DOHH2 (cell line): Measurements from ENCODE around the gene SEC23B.

Source experiments
- H3F3A ChIP-seq: fragments of 200-600 bp; sonication (generic), shearing (Covaris generic); 2 replicates; pipeline ENCODE4 v1.6.0; 2016; ENCODE audit warnings: antibody characterized with exemption, mild to moderate bottlenecking; ENCODE audit not compliant: control insufficient read depth, insufficient read depth
- H3K27ac ChIP-seq: fragments of 200-600 bp; sonication (generic); 2 replicates; pipeline ENCODE4 v1.5.1; 2014; ENCODE audit warnings: low read depth, mild to moderate bottlenecking, low read length, moderate library complexity
- H3K27me3 ChIP-seq: fragments of 200-600 bp; sonication (generic); 2 replicates; pipeline ENCODE4 v1.6.1; 2014; ENCODE audit warnings: mild to moderate bottlenecking, low read length, mixed read lengths; ENCODE audit not compliant: control insufficient read depth
- H3K36me3 ChIP-seq: fragments of 200-600 bp; sonication (generic); 2 replicates; pipeline ENCODE4 v1.6.1; 2014; ENCODE audit warnings: mild to moderate bottlenecking, low read length, moderate library complexity, mixed read lengths; ENCODE audit not compliant: control insufficient read depth
- H3K4me1 ChIP-seq: fragments of 200-600 bp; sonication (generic); 2 replicates; pipeline ENCODE4 v1.6.1; 2014; ENCODE audit warnings: mild to moderate bottlenecking, low read length, mixed read lengths; ENCODE audit not compliant: control insufficient read depth
- H3K4me2 ChIP-seq: fragments of 200-600 bp; sonication (generic); 2 replicates; pipeline ENCODE4 v1.6.0; 2014; ENCODE audit warnings: mild to moderate bottlenecking, low read length, moderate library complexity
- H3K4me3 ChIP-seq: fragments of 200-600 bp; sonication (generic); 2 replicates; pipeline ENCODE4 v1.5.1; 2014; ENCODE audit warnings: mild to moderate bottlenecking, low read length, mixed read lengths
- H3K79me2 ChIP-seq: fragments of 200-600 bp; sonication (generic); 2 replicates; pipeline ENCODE4 v1.6.1; 2014; ENCODE audit warnings: mild to moderate bottlenecking, low read length, mixed read lengths; ENCODE audit not compliant: control insufficient read depth
- H3K9me2 ChIP-seq: fragments of 200-600 bp; sonication (generic); replicated peaks from 2 replicates; pipeline ENCODE4 v1.6.1; 2014; ENCODE audit warnings: mild to moderate bottlenecking, low read length, mixed read lengths; ENCODE audit not compliant: control insufficient read depth
- H3K9me3 ChIP-seq: fragments of 200-600 bp; sonication (generic); 2 replicates; pipeline ENCODE4 v1.6.1; 2014; ENCODE audit warnings: antibody characterized with exemption, low read length, mixed read lengths; ENCODE audit not compliant: control insufficient read depth, insufficient read depth
- H4K20me1 ChIP-seq: fragments of 200-600 bp; sonication (generic); 2 replicates; pipeline ENCODE4 v1.6.0; 2014; ENCODE audit warnings: low read depth, mild to moderate bottlenecking, antibody characterized with exemption, low read length, moderate library complexity; ENCODE audit not compliant: control insufficient read depth, insufficient read depth
- EZH2phosphoT487 ChIP-seq: fragments of 200-600 bp; sonication (generic); IDR thresholded peaks from 2 replicates; pipeline ENCODE4 v1.6.1; 2017; ENCODE audit warnings: borderline replicate concordance, mild to moderate bottlenecking, antibody characterized with exemption, low read length, moderate library complexity, mixed read lengths
- TF ChIP-seq, protein P1 (sequence below): fragments of 200-600 bp; sonication (generic); IDR thresholded peaks from one replicate; pipeline ENCODE4 v1.5.1; 2014; ENCODE audit warnings: antibody characterized with exemption, mild to moderate bottlenecking, low read depth, low read length; ENCODE audit not compliant: poor library complexity, severe bottlenecking

Gene SEC23B

DNA sequence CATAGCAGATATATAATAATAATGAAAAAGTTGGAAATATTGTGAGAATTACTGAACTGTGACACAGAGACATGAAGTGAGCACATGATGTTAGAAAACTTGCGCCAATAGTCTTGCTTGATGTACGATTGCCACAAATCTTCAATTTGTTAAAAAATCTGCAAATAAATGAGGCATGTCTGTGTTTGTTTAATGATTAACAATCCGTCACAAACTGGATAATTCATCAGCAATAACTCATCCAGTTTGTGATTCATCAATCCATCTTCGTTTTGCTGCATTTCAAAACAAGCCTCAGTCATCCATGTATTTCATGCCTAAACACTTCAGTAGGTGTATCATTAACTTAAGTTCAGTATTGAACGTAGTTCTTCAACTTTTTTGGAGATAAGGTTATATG, 34.0 kb downstream of the SEC23B start:
- peaks cover 2% of the 10 kb centered on the region; the same call in 1 of the 2 replicates for H3F3A ChIP-seq
- no peaks in the 10 kb centered on the region for H4K20me1 ChIP-seq
- H3K36me3 ChIP-seq, result peaks cover 51% of the 10 kb centered on the region

GRCh38 chr20:18543216-18543615, 35.5 kb downstream of the SEC23B start:
- H4K20me1 ChIP-seq, result no peaks in the 10 kb centered on the region
- no peak for TF ChIP-seq EZH2phosphoT487
- TF ChIP-seq, protein P1, sequence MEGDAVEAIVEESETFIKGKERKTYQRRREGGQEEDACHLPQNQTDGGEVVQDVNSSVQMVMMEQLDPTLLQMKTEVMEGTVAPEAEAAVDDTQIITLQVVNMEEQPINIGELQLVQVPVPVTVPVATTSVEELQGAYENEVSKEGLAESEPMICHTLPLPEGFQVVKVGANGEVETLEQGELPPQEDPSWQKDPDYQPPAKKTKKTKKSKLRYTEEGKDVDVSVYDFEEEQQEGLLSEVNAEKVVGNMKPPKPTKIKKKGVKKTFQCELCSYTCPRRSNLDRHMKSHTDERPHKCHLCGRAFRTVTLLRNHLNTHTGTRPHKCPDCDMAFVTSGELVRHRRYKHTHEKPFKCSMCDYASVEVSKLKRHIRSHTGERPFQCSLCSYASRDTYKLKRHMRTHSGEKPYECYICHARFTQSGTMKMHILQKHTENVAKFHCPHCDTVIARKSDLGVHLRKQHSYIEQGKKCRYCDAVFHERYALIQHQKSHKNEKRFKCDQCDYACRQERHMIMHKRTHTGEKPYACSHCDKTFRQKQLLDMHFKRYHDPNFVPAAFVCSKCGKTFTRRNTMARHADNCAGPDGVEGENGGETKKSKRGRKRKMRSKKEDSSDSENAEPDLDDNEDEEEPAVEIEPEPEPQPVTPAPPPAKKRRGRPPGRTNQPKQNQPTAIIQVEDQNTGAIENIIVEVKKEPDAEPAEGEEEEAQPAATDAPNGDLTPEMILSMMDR, result no peak
- H3K79me2 ChIP-seq, result no peaks in the 10 kb centered on the region
- no peak overlapping the region for H3K4me2 ChIP-seq
- H3K9me2 ChIP-seq, result no peaks in the 10 kb centered on the region
- H3K9me3 ChIP-seq, result no peaks in the 10 kb centered on the region
- H3K4me3 ChIP-seq, result no peak overlapping the region
- H3K4me1 ChIP-seq, result no peaks in the 10 kb centered on the region
- H3F3A ChIP-seq, result peaks cover 2% of the 10 kb centered on the region; the same call in 1 of the 2 replicates
- H3K27me3 ChIP-seq, result no peaks in the 10 kb centered on the region
- H3K27ac ChIP-seq, result no peak overlapping the region
- H3K36me3 ChIP-seq, result peaks cover 54% of the 10 kb centered on the region

More for the DNA sequence above, 34.0 kb downstream of the SEC23B start:
- no peak overlapping the region for H3K27ac ChIP-seq
- H3K9me2 ChIP-seq, result no peaks in the 10 kb centered on the region
- no peaks in the 10 kb centered on the region for H3K4me1 ChIP-seq
- no peaks in the 10 kb centered on the region for H3K9me3 ChIP-seq
- H3K27me3 ChIP-seq, result no peaks in the 10 kb centered on the region
- no peak overlapping the region for H3K4me3 ChIP-seq
- no peak overlapping the region for H3K4me2 ChIP-seq
- no peaks in the 10 kb centered on the region for H3K79me2 ChIP-seq
- TF ChIP-seq, protein P1, result no peak
- no peak for TF ChIP-seq EZH2phosphoT487

- TF ChIP-seq EZH2phosphoT487, result no peak
- TF ChIP-seq, protein P1, result no peak
- no peaks in the 10 kb centered on the region for H3K27me3 ChIP-seq
- H3F3A ChIP-seq, result peaks cover 2% of the 10 kb centered on the region; the same call in 1 of the 2 replicates
- peaks cover 55% of the 10 kb centered on the region for H3K36me3 ChIP-seq
- no peaks in the 10 kb centered on the region for H3K79me2 ChIP-seq
- no peak overlapping the region for H3K4me2 ChIP-seq
- no peak overlapping the region for H3K4me3 ChIP-seq
- no peaks in the 10 kb centered on the region for H3K9me3 ChIP-seq
- H3K9me2 ChIP-seq, result no peaks in the 10 kb centered on the region
- no peaks in the 10 kb centered on the region for H3K4me1 ChIP-seq
- no peaks in the 10 kb centered on the region for H4K20me1 ChIP-seq
- no peak overlapping the region for H3K27ac ChIP-seq
Measured at GRCh38 chr20:18543932-18544331, 36.2 kb downstream of the SEC23B start.

DNA sequence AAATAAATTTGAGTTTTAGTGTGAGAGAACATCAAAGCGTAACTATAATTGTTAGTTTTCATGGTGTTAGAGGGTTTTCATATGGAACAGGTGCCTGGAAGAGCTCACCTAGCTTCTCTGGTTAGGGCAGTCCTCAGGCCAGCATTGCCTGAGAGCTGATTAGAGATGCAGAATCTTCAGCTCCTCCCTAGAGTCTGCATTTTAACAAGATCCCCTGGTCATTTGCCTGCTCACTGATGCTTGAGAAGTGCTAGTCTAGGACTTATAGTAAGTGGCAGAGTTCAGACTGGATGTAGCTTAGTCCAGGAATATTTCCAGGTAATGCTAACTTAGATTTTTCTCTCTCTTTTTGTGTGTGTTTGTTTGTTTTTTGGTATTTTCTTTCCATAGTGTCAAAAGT, 37.8 kb downstream of the SEC23B start:
- no peaks in the 10 kb centered on the region for H3K9me3 ChIP-seq
- peaks cover 61% of the 10 kb centered on the region for H3K36me3 ChIP-seq
- no peaks in the 10 kb centered on the region for H4K20me1 ChIP-seq
- no peaks in the 10 kb centered on the region for H3K79me2 ChIP-seq
- no peak overlapping the region for H3K27ac ChIP-seq
- TF ChIP-seq, protein P1, result no peak
- TF ChIP-seq EZH2phosphoT487, result no peak
- no peak overlapping the region for H3K4me2 ChIP-seq
- no peaks in the 10 kb centered on the region for H3K9me2 ChIP-seq
- H3F3A ChIP-seq, result peaks cover 2% of the 10 kb centered on the region; the same call in 1 of the 2 replicates
- H3K4me3 ChIP-seq, result no peak overlapping the region
- no peaks in the 10 kb centered on the region for H3K27me3 ChIP-seq
- H3K4me1 ChIP-seq, result no peaks in the 10 kb centered on the region
